Embryonic facial prominence (tissue), 1 donor: ENCODE measurements around the gene TGFBR3.
A peak's percentile ranks its signal among the peaks of the same experiment; 100 is the strongest.
"Not testable (repeated sequence)": the region's sequence is repeated elsewhere in the genome, so short reads cannot be mapped to it uniquely, and the experiment has no call there.

Source experiments
- DNase-seq: peaks from one replicate; pipeline ENCODE4 v3.0.0-alpha.2; 2016; ENCODE audit errors: extremely low spot score

TGFBR3 gene

GRCh38 chr1:91884459-91885212 lies 1.3 kb downstream of the TGFBR3 start:
- DNase-seq, result no peak

GRCh38 chr1:91883470-91883869 lies 2.5 kb downstream of the TGFBR3 start:
- DNase-seq, result peak; percentile 45

- no peak for DNase-seq
Observed at GRCh38 chr1:91881280-91881679, 4.7 kb downstream of the TGFBR3 start.

- no peak for DNase-seq
Observed at GRCh38 chr1:91879733-91880132, 6.2 kb downstream of the TGFBR3 start.

- no peak for DNase-seq
Observed at GRCh38 chr1:91877574-91878208, 8.3 kb downstream of the TGFBR3 start.

- no peak for DNase-seq
Observed at GRCh38 chr1:91876781-91877573, 9.0 kb downstream of the TGFBR3 start.

GRCh38 chr1:91876040-91876470 lies 9.9 kb downstream of the TGFBR3 start:
- no peak for DNase-seq

- no peak for DNase-seq
Observed at GRCh38 chr1:91874167-91874566, 11.8 kb downstream of the TGFBR3 start.

GRCh38 chr1:91872559-91873081 lies 13.3 kb downstream of the TGFBR3 start:
- no peak for DNase-seq

GRCh38 chr1:91872000-91872399 lies 14.0 kb downstream of the TGFBR3 start:
- no peak for DNase-seq

- DNase-seq, result no peak
Observed at GRCh38 chr1:91870322-91870721, 15.6 kb downstream of the TGFBR3 start.

- DNase-seq, result no peak
Observed at GRCh38 chr1:91866425-91866824, 19.5 kb downstream of the TGFBR3 start.

- DNase-seq, result peak; percentile 20
Observed at GRCh38 chr1:91864017-91864700, 21.8 kb downstream of the TGFBR3 start.

- no peak for DNase-seq
Observed at GRCh38 chr1:91863498-91863897, 22.5 kb downstream of the TGFBR3 start.

- no peak for DNase-seq
Observed at GRCh38 chr1:91862120-91862519, 23.8 kb downstream of the TGFBR3 start.

- DNase-seq, result no peak
Observed at GRCh38 chr1:91857557-91858239, 28.3 kb downstream of the TGFBR3 start.

- DNase-seq, result no peak
Observed at GRCh38 chr1:91856996-91857395, 29.0 kb downstream of the TGFBR3 start.

GRCh38 chr1:91854852-91855534 lies 31.0 kb downstream of the TGFBR3 start:
- no peak for DNase-seq

GRCh38 chr1:91853397-91853796 lies 32.6 kb downstream of the TGFBR3 start:
- DNase-seq, result no peak

- not testable (repeated sequence) for DNase-seq
Observed at GRCh38 chr1:91852011-91852410, 33.9 kb downstream of the TGFBR3 start.
